Transverse colon (tissue), 3 donors: ENCODE results near the gene SMG9.

Source experiments
- EP300 ChIP-seq: sonication (generic); formaldehyde crosslinking; IDR thresholded peaks from one replicate; pipeline ENCODE4 v1.6.1; 2017; ENCODE audit warnings: antibody characterized with exemption, low read depth
- TF ChIP-seq, protein P1 (sequence below), 5 experiments: fragments of 200-600 bp in 3 of 5; fragments of 450-650 bp in 2 of 5; sonication (generic) in 3 of 5; IDR thresholded peaks; 1 replicate in 2 of 5; 2 replicates in 3 of 5; pipeline ENCODE4 v1.5.1; 2016 to 2017; ENCODE audit warnings: antibody characterized with exemption in 5 of 5, inconsistent platforms in 3 of 5, mild to moderate bottlenecking in 2 of 5, moderate library complexity in 1 of 5

DNA sequence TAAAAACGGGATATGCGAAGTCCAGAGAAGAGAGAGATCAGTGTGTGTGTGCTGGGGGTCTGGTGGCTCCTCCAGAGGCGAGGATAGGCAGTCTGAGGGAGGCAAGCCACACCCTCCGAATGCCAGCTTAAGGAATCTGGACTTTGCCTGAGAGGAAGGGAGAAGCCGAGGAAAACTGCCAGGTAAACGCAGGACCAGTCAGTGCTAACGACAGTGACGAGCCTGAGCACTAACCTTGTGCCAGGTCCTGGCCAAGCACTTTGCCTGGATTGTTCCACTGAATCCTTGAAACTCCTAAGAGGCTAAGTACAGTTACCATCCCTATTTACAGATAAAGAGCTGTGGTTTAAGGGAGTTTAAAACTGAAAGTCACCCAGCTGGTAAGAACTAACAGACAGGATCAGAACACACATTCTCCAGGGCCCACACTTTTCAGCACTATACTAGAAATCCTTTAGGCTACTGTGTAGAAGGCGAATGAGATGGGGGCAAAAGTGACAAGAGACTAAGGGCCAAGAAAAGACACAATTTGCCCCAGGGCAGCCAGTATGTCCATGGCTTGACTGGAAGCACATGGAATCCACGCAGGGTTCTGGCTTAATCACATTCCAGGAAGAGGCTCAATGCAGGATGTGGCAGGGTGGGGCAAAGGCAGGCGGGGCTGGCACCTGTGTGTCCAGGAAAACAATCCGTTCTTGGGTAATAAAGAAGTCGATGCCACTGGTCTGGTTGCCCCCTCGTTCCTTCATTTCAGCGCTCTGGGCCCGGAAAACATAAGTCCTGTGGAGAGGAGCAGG, 15.1 kb downstream of the SMG9 start:
- TF ChIP-seq EP300: peak; percentile 12
- TF ChIP-seq, protein P1, sequence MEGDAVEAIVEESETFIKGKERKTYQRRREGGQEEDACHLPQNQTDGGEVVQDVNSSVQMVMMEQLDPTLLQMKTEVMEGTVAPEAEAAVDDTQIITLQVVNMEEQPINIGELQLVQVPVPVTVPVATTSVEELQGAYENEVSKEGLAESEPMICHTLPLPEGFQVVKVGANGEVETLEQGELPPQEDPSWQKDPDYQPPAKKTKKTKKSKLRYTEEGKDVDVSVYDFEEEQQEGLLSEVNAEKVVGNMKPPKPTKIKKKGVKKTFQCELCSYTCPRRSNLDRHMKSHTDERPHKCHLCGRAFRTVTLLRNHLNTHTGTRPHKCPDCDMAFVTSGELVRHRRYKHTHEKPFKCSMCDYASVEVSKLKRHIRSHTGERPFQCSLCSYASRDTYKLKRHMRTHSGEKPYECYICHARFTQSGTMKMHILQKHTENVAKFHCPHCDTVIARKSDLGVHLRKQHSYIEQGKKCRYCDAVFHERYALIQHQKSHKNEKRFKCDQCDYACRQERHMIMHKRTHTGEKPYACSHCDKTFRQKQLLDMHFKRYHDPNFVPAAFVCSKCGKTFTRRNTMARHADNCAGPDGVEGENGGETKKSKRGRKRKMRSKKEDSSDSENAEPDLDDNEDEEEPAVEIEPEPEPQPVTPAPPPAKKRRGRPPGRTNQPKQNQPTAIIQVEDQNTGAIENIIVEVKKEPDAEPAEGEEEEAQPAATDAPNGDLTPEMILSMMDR (IDR thresholded peaks at IDR 0.05): peak in 1 of 5 experiments; percentile 18
